ENCODE results near the gene POLE2.
A peak's percentile ranks its signal among the peaks of the same experiment; 100 is the strongest.
"Not testable (repeated sequence)": the region's sequence is repeated elsewhere in the genome, so short reads cannot be mapped to it uniquely, and the experiment has no call there.

Gene POLE2

DNA sequence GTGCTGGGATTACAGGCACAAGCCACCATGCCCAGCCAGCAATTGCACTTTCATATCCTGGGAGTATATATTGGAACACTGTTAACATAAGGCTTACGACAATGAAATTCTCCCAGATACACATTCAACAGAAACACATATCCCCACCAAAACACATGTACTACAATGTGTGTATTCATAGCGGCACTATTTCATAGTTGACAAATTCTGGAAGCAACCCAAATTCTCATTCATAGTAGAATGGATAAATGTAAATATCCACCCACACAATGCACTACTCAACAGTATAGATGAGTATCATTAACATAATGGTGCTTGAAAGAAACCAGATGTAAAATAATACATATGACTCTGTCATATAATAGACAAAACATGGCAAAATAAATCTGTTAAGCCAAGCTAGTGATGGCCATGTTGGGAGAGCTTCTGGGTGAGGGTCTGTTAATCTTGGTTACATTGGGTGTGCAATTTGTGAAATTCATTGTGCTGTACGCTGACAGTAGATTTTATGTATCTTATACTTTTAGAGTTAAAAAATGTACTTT is 50.4 kb downstream of the POLE2 start:
- peaks cover 58% of the 10 kb centered on the region for H3K4me1 Mint-ChIP-seq (ENCODE audit: low read depth)

GRCh38 chr14:49636866-49637265 is 51.1 kb downstream of the POLE2 start:
- Mint-ChIP-seq H3K36me3 (ENCODE audit: low read depth) (peaks cover 87% of the 10 kb centered on the region), H3K9me3 (no peaks in the 10 kb centered on the region), H3K27ac (peak overlapping the region; percentile 75), H3K4me3 (peak overlapping the region; percentile 92), H3K27me3 (no peaks in the 10 kb centered on the region), H3K4me1 (ENCODE audit: low read depth) (peaks cover 54% of the 10 kb centered on the region)
- DNase-seq: no peak

More for the DNA sequence above, 50.4 kb downstream of the POLE2 start:
- DNase-seq: no peak
- H3K9me3 Mint-ChIP-seq: no peaks in the 10 kb centered on the region
- H3K36me3 Mint-ChIP-seq (ENCODE audit: low read depth): peaks cover 86% of the 10 kb centered on the region
- peak overlapping the region; percentile 75 for H3K27ac Mint-ChIP-seq
- H3K27me3 Mint-ChIP-seq: no peaks in the 10 kb centered on the region
- H3K4me3 Mint-ChIP-seq: peak overlapping the region; percentile 9

- Mint-ChIP-seq H3K4me3 (peak within 1 kb of the TSS; percentile 92), H3K9me3 (no peaks in the 10 kb centered on the region), H3K4me1 (ENCODE audit: low read depth) (peaks cover 52% of the 10 kb centered on the region), H3K36me3 (ENCODE audit: low read depth) (peaks cover 84% of the 10 kb centered on the region), H3K27me3 (no peaks in the 10 kb centered on the region), H3K27ac (peak within 1 kb of the TSS; percentile 97)
- no peak for DNase-seq
Observed at GRCh38 chr14:49634547-49635334, 53.3 kb downstream of the POLE2 start, which contains the start of gene DNAAF2. Gene DNAAF2, minus strand, starts transcription at chr14:49635244. Its CDS starts 95 bp downstream, at chr14:49635149.

- Mint-ChIP-seq H3K4me1 (ENCODE audit: low read depth) (peaks cover 53% of the 10 kb centered on the region), H3K9me3 (no peaks in the 10 kb centered on the region), H3K36me3 (ENCODE audit: low read depth) (peaks cover 78% of the 10 kb centered on the region)
Observed at GRCh38 chr14:49633640-49634546, 54.1 kb downstream of the POLE2 start.

DNA sequence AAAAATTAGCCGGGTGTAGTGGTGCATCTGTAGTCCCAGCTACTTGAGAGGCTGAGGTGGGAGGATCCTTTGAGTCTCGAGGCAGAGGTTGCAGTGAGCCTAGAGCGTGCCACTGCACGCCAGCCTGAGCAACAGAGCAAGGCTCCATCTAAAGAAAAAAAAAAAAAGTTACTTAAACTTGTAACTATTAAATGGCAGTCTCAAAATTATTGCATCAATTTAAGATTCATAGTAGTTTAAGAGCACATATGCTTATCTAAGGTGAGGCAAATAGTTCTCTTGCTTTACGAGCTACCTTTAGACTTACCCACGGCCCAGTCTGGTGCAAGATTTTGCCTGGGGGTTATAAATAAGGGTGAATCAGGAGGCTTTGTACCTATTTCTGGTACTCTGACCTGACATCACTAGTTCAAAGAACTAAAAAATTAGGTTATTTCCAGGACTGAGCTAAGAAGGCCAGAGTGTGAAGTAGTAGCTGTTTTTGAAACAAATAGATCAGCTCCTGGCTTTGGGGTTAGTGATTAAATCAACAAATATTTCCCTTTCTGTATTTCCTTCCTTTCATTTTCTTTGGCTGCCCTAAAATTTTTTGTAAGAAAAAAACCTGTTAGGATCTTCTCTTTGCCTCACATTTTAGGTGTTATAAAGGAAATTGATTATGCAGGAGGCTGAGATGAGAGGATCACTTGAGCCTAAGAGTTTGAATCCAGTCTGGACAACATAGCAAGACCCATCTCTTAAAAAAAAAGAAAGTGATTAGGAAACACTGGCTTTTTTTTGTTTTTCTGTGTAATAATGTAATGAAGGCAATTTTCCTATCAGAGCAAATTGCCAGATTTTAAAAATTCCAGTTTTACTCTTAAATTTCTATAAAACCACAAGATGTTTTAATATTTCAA is 63.8 kb downstream of the POLE2 start:
- H3K4me1 Mint-ChIP-seq (ENCODE audit: low read depth): peaks cover 63% of the 10 kb centered on the region
- H3K9me3 Mint-ChIP-seq: no peaks in the 10 kb centered on the region
- no peaks in the 10 kb centered on the region for H3K27me3 Mint-ChIP-seq
- H3K4me3 Mint-ChIP-seq: peak overlapping the region; percentile 99
- peaks cover 86% of the 10 kb centered on the region for H3K36me3 Mint-ChIP-seq (ENCODE audit: low read depth)
- H3K27ac Mint-ChIP-seq: peak overlapping the region; percentile 99
- no peak for DNase-seq

More at GRCh38 chr14:49633640-49634546, 54.1 kb downstream of the POLE2 start:
- Mint-ChIP-seq H3K27ac (peak overlapping the region; percentile 97), H3K4me3 (peak overlapping the region; percentile 92), H3K27me3 (no peaks in the 10 kb centered on the region)
- peak; percentile 95 for DNase-seq

GRCh38 chr14:49623387-49623786 is 64.6 kb downstream of the POLE2 start:
- H3K36me3 Mint-ChIP-seq (ENCODE audit: low read depth): peaks cover 90% of the 10 kb centered on the region
- H3K27ac Mint-ChIP-seq: peak overlapping the region; percentile 99
- peaks cover 63% of the 10 kb centered on the region for H3K4me1 Mint-ChIP-seq (ENCODE audit: low read depth)
- peak overlapping the region; percentile 99 for H3K4me3 Mint-ChIP-seq
- no peaks in the 10 kb centered on the region for H3K9me3 Mint-ChIP-seq
- DNase-seq: no peak
- H3K27me3 Mint-ChIP-seq: no peaks in the 10 kb centered on the region

DNA sequence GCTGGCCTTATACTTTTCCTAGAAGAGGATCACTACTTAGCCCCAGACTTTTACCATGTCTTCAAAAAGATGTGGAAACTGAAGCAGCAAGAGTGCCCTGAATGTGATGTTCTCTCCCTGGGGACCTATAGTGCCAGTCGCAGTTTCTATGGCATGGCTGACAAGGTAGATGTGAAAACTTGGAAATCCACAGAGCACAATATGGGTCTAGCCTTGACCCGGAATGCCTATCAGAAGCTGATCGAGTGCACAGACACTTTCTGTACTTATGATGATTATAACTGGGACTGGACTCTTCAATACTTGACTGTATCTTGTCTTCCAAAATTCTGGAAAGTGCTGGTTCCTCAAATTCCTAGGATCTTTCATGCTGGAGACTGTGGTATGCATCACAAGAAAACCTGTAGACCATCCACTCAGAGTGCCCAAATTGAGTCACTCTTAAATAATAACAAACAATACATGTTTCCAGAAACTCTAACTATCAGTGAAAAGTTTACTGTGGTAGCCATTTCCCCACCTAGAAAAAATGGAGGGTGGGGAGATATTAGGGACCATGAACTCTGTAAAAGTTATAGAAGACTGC is 65.9 kb downstream of the POLE2 start:
- Mint-ChIP-seq H3K4me1 (ENCODE audit: low read depth) (peaks cover 67% of the 10 kb centered on the region), H3K27ac (peak overlapping the region; percentile 99), H3K9me3 (no peaks in the 10 kb centered on the region), H3K36me3 (ENCODE audit: low read depth) (peaks cover 91% of the 10 kb centered on the region), H3K27me3 (no peaks in the 10 kb centered on the region), H3K4me3 (peak overlapping the region; percentile 99)
- no peak for DNase-seq

DNA sequence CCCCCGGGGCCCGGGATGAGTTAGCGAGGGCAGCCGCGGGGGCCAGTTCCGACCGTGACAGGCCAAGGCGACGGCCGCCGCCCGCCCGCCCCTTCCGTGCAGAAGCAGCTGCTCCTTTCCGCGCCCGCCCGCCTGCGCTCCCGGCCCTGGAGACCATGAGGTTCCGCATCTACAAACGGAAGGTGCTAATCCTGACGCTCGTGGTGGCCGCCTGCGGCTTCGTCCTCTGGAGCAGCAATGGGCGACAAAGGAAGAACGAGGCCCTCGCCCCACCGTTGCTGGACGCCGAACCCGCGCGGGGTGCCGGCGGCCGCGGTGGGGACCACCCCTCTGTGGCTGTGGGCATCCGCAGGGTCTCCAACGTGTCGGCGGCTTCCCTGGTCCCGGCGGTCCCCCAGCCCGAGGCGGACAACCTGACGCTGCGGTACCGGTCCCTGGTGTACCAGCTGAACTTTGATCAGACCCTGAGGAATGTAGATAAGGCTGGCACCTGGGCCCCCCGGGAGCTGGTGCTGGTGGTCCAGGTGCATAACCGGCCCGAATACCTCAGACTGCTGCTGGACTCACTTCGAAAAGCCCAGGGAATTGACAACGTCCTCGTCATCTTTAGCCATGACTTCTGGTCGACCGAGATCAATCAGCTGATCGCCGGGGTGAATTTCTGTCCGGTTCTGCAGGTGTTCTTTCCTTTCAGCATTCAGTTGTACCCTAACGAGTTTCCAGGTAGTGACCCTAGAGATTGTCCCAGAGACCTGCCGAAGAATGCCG is 66.7 kb downstream of the POLE2 start:
- Mint-ChIP-seq H3K4me1 (ENCODE audit: low read depth) (peaks cover 67% of the 10 kb centered on the region), H3K36me3 (ENCODE audit: low read depth) (peaks cover 92% of the 10 kb centered on the region), H3K9me3 (no peaks in the 10 kb centered on the region), H3K27ac (peak overlapping the region; percentile 99), H3K4me3 (peak overlapping the region; percentile 99), H3K27me3 (no peaks in the 10 kb centered on the region)
- DNase-seq: no peak

DNA sequence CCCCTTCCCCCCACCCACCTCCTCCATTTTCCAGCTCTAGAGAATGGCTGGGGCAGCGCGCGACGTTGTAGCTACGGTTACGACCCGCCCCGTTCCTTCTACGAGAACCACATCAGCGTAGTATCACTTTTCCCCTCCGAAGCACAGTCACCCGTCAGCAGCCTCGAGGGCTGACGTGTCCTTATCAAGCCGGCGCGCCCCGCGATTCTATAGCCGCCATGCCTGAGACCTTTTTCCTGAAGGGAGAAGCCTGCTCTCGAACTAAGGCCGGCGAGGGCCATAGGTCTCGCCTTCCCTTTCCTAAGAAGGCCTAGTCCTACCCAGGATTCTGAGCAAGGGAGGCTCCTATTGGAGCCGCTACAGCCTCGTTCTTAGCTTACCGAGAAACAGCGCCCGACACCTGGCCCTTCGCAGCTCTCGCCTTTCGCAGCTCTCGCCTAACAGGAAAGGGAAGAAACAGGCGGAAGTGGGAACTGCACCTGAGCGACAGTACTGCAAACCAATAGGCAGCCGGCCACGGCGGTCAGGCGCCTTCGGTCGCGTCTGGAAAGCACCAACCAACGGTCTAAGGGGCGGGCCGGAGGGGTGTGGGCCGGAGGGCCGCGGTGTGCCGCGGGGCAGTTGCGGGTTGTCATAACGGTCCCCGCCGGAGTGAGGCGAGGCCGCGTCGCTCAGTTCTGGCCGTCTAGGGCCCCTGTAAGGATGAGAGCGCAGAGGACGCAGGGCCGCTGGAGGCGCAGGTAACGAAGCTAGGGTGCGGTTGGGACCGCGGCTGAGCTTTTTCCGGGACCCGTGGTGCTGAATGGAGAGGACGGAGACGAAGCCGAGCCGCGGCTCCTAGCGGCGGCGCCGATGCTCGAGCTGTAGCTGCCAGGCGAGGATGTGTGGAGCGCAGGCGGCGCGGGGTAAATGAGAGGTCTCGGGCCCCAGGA is 67.6 kb downstream of the POLE2 start, which contains the start of the genes MGAT2 and RPL36AL:
Gene MGAT2 (plus strand): TSS at position 618 of the 932 bp plus-strand sequence. CDS start 470 bp downstream, outside the sequence.
Gene RPL36AL (minus strand): TSS at position 445 of the 932 bp plus-strand sequence. CDS start 1,522 bp downstream, outside the sequence.
- Mint-ChIP-seq H3K36me3 (ENCODE audit: low read depth) (peaks cover 93% of the 10 kb centered on the region), H3K9me3 (no peaks in the 10 kb centered on the region), H3K4me1 (ENCODE audit: low read depth) (peaks cover 66% of the 10 kb centered on the region), H3K27me3 (no peaks in the 10 kb centered on the region), H3K27ac (peak within 1 kb of the TSS; percentile 99), H3K4me3 (peak within 1 kb of the TSS; percentile 99)
- DNase-seq: peak; percentile 97

- no peak for DNase-seq
- peak overlapping the region; percentile 99 for H3K27ac Mint-ChIP-seq
- no peaks in the 10 kb centered on the region for H3K9me3 Mint-ChIP-seq
- peaks cover 94% of the 10 kb centered on the region for H3K36me3 Mint-ChIP-seq (ENCODE audit: low read depth)
- no peaks in the 10 kb centered on the region for H3K27me3 Mint-ChIP-seq
- peaks cover 62% of the 10 kb centered on the region for H3K4me1 Mint-ChIP-seq (ENCODE audit: low read depth)
- H3K4me3 Mint-ChIP-seq: peak overlapping the region; percentile 99
Observed at GRCh38 chr14:49619730-49620129, 68.3 kb downstream of the POLE2 start.

- not testable (repeated sequence) for DNase-seq, H3K27me3 Mint-ChIP-seq, H3K9me3 Mint-ChIP-seq
- H3K4me3 Mint-ChIP-seq: peak overlapping the region; percentile 99
- peak overlapping the region; percentile 99 for H3K27ac Mint-ChIP-seq
- H3K4me1 Mint-ChIP-seq (ENCODE audit: low read depth): peaks cover 59% of the 10 kb centered on the region
- peaks cover 94% of the 10 kb centered on the region for H3K36me3 Mint-ChIP-seq (ENCODE audit: low read depth)
Observed at GRCh38 chr14:49619273-49619672, 68.7 kb downstream of the POLE2 start.

All from activated T-cell treated with anti-CD3 and anti-CD28 coated beads, Interleukin-2, amount 50 U/mL, for 24 hours (primary cell).